ENCODE data around the gene SLC2A4RG. TPM values are rescaled to one million over a fixed set of nuclear protein-coding genes. Genes with fewer than 3 reads are reported as not detected.

The SLC2A4RG gene
- total and polyA plus RNA-seq, 7 experiments from 2014 or later = 3.0 to 136 (median 96.4) TPM

DNA sequence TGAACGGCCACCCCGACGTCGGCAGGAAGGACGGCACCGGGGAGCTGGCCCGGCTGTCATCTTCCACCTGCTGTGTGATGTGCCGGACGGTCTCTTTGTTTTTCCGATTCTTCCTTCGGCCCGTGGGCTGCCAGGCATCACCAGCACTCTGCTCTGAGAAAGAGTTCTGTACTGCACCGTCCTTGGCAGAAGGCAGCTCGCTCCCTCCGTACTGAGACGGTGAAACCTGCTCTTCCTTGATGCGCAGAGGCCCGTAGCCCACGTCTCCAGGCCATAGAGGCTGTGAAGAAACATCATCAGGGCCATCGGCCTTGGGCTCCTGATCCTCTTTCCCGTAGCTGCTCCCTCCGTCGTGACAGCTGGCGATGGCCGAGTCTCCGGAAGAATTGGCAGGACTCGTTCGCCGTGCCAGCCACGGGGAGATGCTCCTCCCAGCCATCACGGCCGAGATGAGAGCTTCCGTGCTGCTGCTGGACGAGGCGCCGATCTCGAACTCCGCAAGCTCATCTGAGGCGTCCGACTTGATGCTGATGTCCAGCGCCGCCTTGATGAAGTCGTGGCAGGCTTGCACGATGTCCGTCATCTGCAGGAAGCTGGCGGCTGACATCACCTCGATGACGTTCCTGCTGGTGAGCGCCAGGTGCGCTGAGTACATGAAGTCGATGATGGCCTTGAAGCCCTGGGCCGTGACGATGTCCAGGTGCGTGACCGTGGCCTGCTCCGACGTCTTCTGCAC lies 50.4 kb downstream of the SLC2A4RG start:
- intact Hi-C loops (cut with micrococcal nuclease) = no loop called here
- peaks cover 0 to 2% (median 0%) of the 10 kb centered on the region in 11 donors for H3K9me3 Mint-ChIP-seq
- ATAC-seq = no peak
- Histone ChIP-seq H3K4me3 (ENCODE audit: low read length) (no peak overlapping the region), H3K36me3 (ENCODE audit: control insufficient read depth in 2 of 3, insufficient read depth in 3 of 3, low read length in 3 of 3) (no peaks in the 10 kb centered on the region), H3K4me1 (ENCODE audit: control insufficient read depth in 2 of 2, insufficient read depth in 2 of 2, low read length in 2 of 2) (no peaks in the 10 kb centered on the region), H3K9me3 (ENCODE audit: control insufficient read depth in 2 of 3, low read length in 3 of 3) (no peaks in the 10 kb centered on the region), H3K27ac (ENCODE audit: low read depth, low read length) (no peak overlapping the region), H3K27me3 (ENCODE audit: control insufficient read depth in 2 of 2, insufficient read depth in 2 of 2, low read length in 2 of 2) (no peaks in the 10 kb centered on the region)
- POLR2A ChIA-PET = no interaction called here
- DNase-seq = no peak
- no peaks in the 10 kb centered on the region for H3K36me3 Mint-ChIP-seq
- H3K4me3 Mint-ChIP-seq = no peak overlapping the region
- no peak overlapping the region for H3K27ac Mint-ChIP-seq
- H3K27me3 Mint-ChIP-seq = peaks cover 0 to 10% (median 0%) of the 10 kb centered on the region in 5 donors
- peaks cover 0 to 7% (median 3%) of the 10 kb centered on the region in 7 donors for H3K4me1 Mint-ChIP-seq
- CTCF ChIA-PET = interaction anchor here (1.1 kb wide), 1 partner anchor 191 kb away, joined by 3 read pairs; the partner anchor contains the start of gene PRPF6

- intact Hi-C loops (cut with micrococcal nuclease) = no loop called here
- no peak for DNase-seq
- Mint-ChIP-seq H3K4me1 (peaks cover 0 to 7% (median 3%) of the 10 kb centered on the region in 7 donors), H3K4me3 (no peak overlapping the region), H3K9me3 (peaks cover 0 to 2% (median 0%) of the 10 kb centered on the region in 11 donors), H3K27ac (no peak overlapping the region), H3K36me3 (no peaks in the 10 kb centered on the region), H3K27me3 (peaks cover 0 to 14% (median 0%) of the 10 kb centered on the region in 5 donors)
- no peak for ATAC-seq
- Histone ChIP-seq H3K4me3 (ENCODE audit: low read length) (no peak overlapping the region), H3K27me3 (ENCODE audit: control insufficient read depth in 2 of 2, insufficient read depth in 2 of 2, low read length in 2 of 2) (no peaks in the 10 kb centered on the region), H3K36me3 (ENCODE audit: control insufficient read depth in 2 of 3, insufficient read depth in 3 of 3, low read length in 3 of 3) (no peaks in the 10 kb centered on the region), H3K27ac (ENCODE audit: low read depth, low read length) (no peak overlapping the region), H3K9me3 (ENCODE audit: control insufficient read depth in 2 of 3, low read length in 3 of 3) (no peaks in the 10 kb centered on the region), H3K4me1 (ENCODE audit: control insufficient read depth in 2 of 2, insufficient read depth in 2 of 2, low read length in 2 of 2) (no peaks in the 10 kb centered on the region)
- POLR2A ChIA-PET = no interaction called here
- CTCF ChIA-PET = interaction anchor here (0.7 to 1.1 kb wide), 2 partner anchors 9 to 190 kb away, joined by 3 read pairs; partner anchors contain the start of gene PRPF6
Measured at GRCh38 chr20:63790572-63791168, 51.1 kb downstream of the SLC2A4RG start.

DNA sequence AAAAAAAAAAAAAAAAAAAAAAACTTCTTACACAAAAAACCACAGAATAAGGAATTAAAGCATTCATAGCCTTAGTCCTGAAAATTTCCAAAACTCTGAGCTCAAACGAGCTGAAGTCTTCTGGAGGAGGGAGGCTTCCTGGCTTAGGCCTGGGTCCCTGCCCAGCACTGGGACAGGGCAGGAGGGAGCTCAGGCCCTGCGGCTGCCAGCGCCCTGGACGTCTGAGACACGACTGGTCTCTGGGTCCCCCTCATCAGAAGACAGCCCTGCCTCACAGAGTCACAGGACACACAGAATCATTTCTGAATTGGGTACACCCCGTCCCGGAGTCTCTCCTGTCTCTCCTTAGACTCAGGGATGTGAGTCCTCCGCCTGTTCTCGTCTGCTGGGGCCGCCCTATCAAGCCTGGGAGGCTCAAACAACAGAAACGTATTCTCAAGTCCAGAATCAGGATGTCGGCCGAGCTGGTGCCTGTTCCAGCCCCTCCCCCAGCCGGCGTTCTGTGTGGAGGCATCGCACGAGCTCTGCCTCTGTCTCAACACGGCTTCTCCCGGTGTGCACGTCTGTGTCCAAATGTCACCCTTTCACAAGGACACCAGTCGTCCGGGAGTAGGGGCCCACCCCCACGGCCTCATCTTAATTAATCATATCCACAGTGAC lies 52.1 kb downstream of the SLC2A4RG start:
- no peak for DNase-seq
- POLR2A ChIA-PET = no interaction called here
- H3K36me3 Mint-ChIP-seq = no peaks in the 10 kb centered on the region

DNA sequence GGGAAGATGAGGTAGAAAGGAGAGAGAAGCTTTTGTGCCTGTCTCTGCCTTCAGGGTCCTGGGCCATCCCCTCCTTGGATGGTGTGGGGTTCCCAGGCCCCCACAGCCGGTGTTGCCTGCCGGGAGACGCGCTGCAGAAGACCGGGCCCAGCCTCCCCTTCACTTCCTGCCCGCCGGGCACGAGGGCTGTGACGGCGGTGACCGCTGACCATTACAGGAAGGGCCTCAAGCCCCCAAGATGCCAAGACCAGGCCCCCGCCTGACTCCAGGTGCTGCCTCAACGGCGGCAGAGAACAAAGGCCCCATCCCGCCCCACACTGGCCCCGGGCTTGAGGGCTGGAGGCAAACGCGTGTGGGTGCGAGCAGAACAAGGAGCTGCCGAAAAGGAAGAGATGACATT lies 53.3 kb downstream of the SLC2A4RG start:
- no peak overlapping the region for H3K27ac ChIP-seq (ENCODE audit: low read depth, low read length)
- CTCF ChIA-PET = interaction anchor here (0.6 kb wide), 1 partner anchor 158 kb away, joined by 5 read pairs; no protein-coding TSS in a partner anchor

More for the DNA sequence above, 52.1 kb downstream of the SLC2A4RG start:
- no peak overlapping the region for H3K4me3 Mint-ChIP-seq
- Histone ChIP-seq H3K27me3 (ENCODE audit: control insufficient read depth in 2 of 2, insufficient read depth in 2 of 2, low read length in 2 of 2) (no peaks in the 10 kb centered on the region), H3K9me3 (ENCODE audit: control insufficient read depth in 2 of 3, low read length in 3 of 3) (no peaks in the 10 kb centered on the region), H3K36me3 (ENCODE audit: control insufficient read depth in 2 of 3, insufficient read depth in 3 of 3, low read length in 3 of 3) (no peaks in the 10 kb centered on the region), H3K4me1 (ENCODE audit: control insufficient read depth in 2 of 2, insufficient read depth in 2 of 2, low read length in 2 of 2) (no peaks in the 10 kb centered on the region), H3K4me3 (ENCODE audit: low read length) (no peak overlapping the region), H3K27ac (ENCODE audit: low read depth, low read length) (no peak overlapping the region)
- CTCF ChIA-PET = interaction anchor here (0.7 kb wide), 1 partner anchor 8 kb away, joined by 3 read pairs; no protein-coding TSS in a partner anchor
- peaks cover 0 to 7% (median 2%) of the 10 kb centered on the region in 7 donors for H3K4me1 Mint-ChIP-seq
- H3K9me3 Mint-ChIP-seq = peaks cover 0 to 2% (median 0%) of the 10 kb centered on the region in 11 donors
- intact Hi-C loops (cut with micrococcal nuclease) = no loop called here
- no peak overlapping the region for H3K27ac Mint-ChIP-seq
- no peak for ATAC-seq
- peaks cover 0 to 18% (median 0%) of the 10 kb centered on the region in 5 donors for H3K27me3 Mint-ChIP-seq

More for the DNA sequence above, 53.3 kb downstream of the SLC2A4RG start:
- peaks cover 0 to 7% (median 4%) of the 10 kb centered on the region in 7 donors for H3K4me1 Mint-ChIP-seq
- Histone ChIP-seq H3K27me3 (ENCODE audit: control insufficient read depth in 2 of 2, insufficient read depth in 2 of 2, low read length in 2 of 2) (no peaks in the 10 kb centered on the region), H3K4me3 (ENCODE audit: low read length) (no peak overlapping the region), H3K9me3 (ENCODE audit: control insufficient read depth in 2 of 3, low read length in 3 of 3) (no peaks in the 10 kb centered on the region), H3K4me1 (ENCODE audit: control insufficient read depth in 2 of 2, insufficient read depth in 2 of 2, low read length in 2 of 2) (no peaks in the 10 kb centered on the region), H3K36me3 (ENCODE audit: control insufficient read depth in 2 of 3, insufficient read depth in 3 of 3, low read length in 3 of 3) (no peaks in the 10 kb centered on the region)
- DNase-seq = no peak
- no peak for ATAC-seq
- POLR2A ChIA-PET = no interaction called here
- H3K4me3 Mint-ChIP-seq = no peak overlapping the region
- no peak overlapping the region for H3K27ac Mint-ChIP-seq
- H3K36me3 Mint-ChIP-seq = no peaks in the 10 kb centered on the region
- intact Hi-C loops (cut with micrococcal nuclease) = no loop called here
- peaks cover 0 to 2% (median 0%) of the 10 kb centered on the region in 11 donors for H3K9me3 Mint-ChIP-seq
- H3K27me3 Mint-ChIP-seq = peaks cover 0 to 22% (median 0%) of the 10 kb centered on the region in 5 donors

Other genes starting within 250 kb of the SLC2A4RG start
- 1 to 10 TPM in 2 of 5 experiments, under 1 TPM in 2, not detected in 1; 0.11 to 1.5 (median 0.92) TPM for gene EEF1A2, start 240.7 kb upstream of the SLC2A4RG start, total RNA-seq
- under 1 TPM in 1 of 2 donors, not detected in 1; 0.08 TPM for gene EEF1A2, start 240.7 kb upstream of the SLC2A4RG start, polyA plus RNA-seq
- gene PPDPF, start 219.0 kb upstream of the SLC2A4RG start, total RNA-seq = 100 to 1,000 TPM; 138 to 225 (median 184) TPM
- 10 to 100 TPM; 67.7 to 83.1 TPM for gene PPDPF, start 219.0 kb upstream of the SLC2A4RG start, polyA plus RNA-seq
- gene PTK6, start 202.4 kb upstream of the SLC2A4RG start, total RNA-seq = under 1 TPM in 4 of 5 experiments, not detected in 1; 0.19 to 0.96 (median 0.62) TPM
- under 1 TPM; 0.07 to 0.38 TPM for gene PTK6, start 202.4 kb upstream of the SLC2A4RG start, polyA plus RNA-seq
- gene SRMS, start 192.0 kb upstream of the SLC2A4RG start, total RNA-seq = under 1 TPM in 1 of 5 experiments, not detected in 4; 0.24 TPM
- gene SRMS, start 192.0 kb upstream of the SLC2A4RG start, polyA plus RNA-seq = not detected
- 1 to 10 TPM in 1 of 5 experiments, under 1 TPM in 4; 0.30 to 1.2 (median 0.32) TPM for gene FNDC11, start 185.6 kb upstream of the SLC2A4RG start, total RNA-seq
- gene FNDC11, start 185.6 kb upstream of the SLC2A4RG start, polyA plus RNA-seq = under 1 TPM; 0.22 to 0.90 TPM
- gene HELZ2, start 165.5 kb upstream of the SLC2A4RG start, total RNA-seq = 100 to 1,000 TPM in 1 of 5 experiments, 10 to 100 TPM in 4; 24.4 to 102 (median 42.1) TPM
- 1 to 10 TPM; 3.8 to 5.8 TPM for gene HELZ2, start 165.5 kb upstream of the SLC2A4RG start, polyA plus RNA-seq
- 10 to 100 TPM; 17.4 to 30.2 (median 24.6) TPM for gene GMEB2, start 112.7 kb upstream of the SLC2A4RG start, total RNA-seq
- 10 to 100 TPM; 11.0 to 21.9 TPM for gene GMEB2, start 112.7 kb upstream of the SLC2A4RG start, polyA plus RNA-seq
- 100 to 1,000 TPM in 2 of 5 experiments, 10 to 100 TPM in 3; 34.2 to 122 (median 70.3) TPM for gene STMN3, start 86.4 kb upstream of the SLC2A4RG start, total RNA-seq
- 10 to 100 TPM; 33.5 to 37.0 TPM for gene STMN3, start 86.4 kb upstream of the SLC2A4RG start, polyA plus RNA-seq
- gene RTEL1, start 81.5 kb upstream of the SLC2A4RG start, total RNA-seq = 10 to 100 TPM; 28.4 to 47.2 (median 32.4) TPM
- gene RTEL1, start 81.5 kb upstream of the SLC2A4RG start, polyA plus RNA-seq = 1 to 10 TPM; 1.9 to 8.6 TPM
- gene TNFRSF6B, start 43.1 kb upstream of the SLC2A4RG start, total RNA-seq = under 1 TPM in 1 of 5 experiments, not detected in 4; 0.74 TPM
- gene TNFRSF6B, start 43.1 kb upstream of the SLC2A4RG start, polyA plus RNA-seq = under 1 TPM in 1 of 2 donors, not detected in 1; 0.22 TPM
- gene ARFRP1, start 31.8 kb upstream of the SLC2A4RG start, total RNA-seq = 10 to 100 TPM; 55.4 to 92.1 (median 66.2) TPM
- 100 to 1,000 TPM in 1 of 2 donors, 10 to 100 TPM in 1; 89.1 to 108 TPM for gene ARFRP1, start 31.8 kb upstream of the SLC2A4RG start, polyA plus RNA-seq
- 10 to 100 TPM; 42.9 to 49.9 (median 45.4) TPM for gene ZGPAT, start 31.7 kb upstream of the SLC2A4RG start, total RNA-seq
- gene ZGPAT, start 31.7 kb upstream of the SLC2A4RG start, polyA plus RNA-seq = 10 to 100 TPM; 47.5 to 82.1 TPM
- gene LIME1, start 3.1 kb upstream of the SLC2A4RG start, total RNA-seq = 100 to 1,000 TPM in 3 of 5 experiments, 10 to 100 TPM in 2; 96.8 to 118 (median 103) TPM
- 100 to 1,000 TPM; 205 to 366 TPM for gene LIME1, start 3.1 kb upstream of the SLC2A4RG start, polyA plus RNA-seq
- gene ZBTB46, start 91.5 kb downstream of the SLC2A4RG start, total RNA-seq = 1 to 10 TPM in 1 of 5 experiments, under 1 TPM in 3, not detected in 1; 0.05 to 1.7 (median 0.21) TPM
- gene ZBTB46, start 91.5 kb downstream of the SLC2A4RG start, polyA plus RNA-seq = under 1 TPM; 0.03 to 0.04 TPM
- gene ABHD16B, start 121.7 kb downstream of the SLC2A4RG start, total RNA-seq = under 1 TPM in 1 of 5 experiments, not detected in 4; 0.24 TPM
- 1 to 10 TPM in 1 of 2 donors, under 1 TPM in 1; 0.65 to 1.1 TPM for gene ABHD16B, start 121.7 kb downstream of the SLC2A4RG start, polyA plus RNA-seq
- gene TPD52L2, start 125.5 kb downstream of the SLC2A4RG start, total RNA-seq = 10 to 100 TPM; 33.7 to 56.8 (median 43.2) TPM
- gene TPD52L2, start 125.5 kb downstream of the SLC2A4RG start, polyA plus RNA-seq = 10 to 100 TPM; 67.4 to 84.0 TPM
- gene DNAJC5, start 155.3 kb downstream of the SLC2A4RG start, total RNA-seq = 10 to 100 TPM; 35.5 to 56.8 (median 50.3) TPM
- 1 to 10 TPM; 7.5 to 7.6 TPM for gene DNAJC5, start 155.3 kb downstream of the SLC2A4RG start, polyA plus RNA-seq
- 10 to 100 TPM; 42.0 to 49.0 (median 46.6) TPM for gene UCKL1, start 216.6 kb downstream of the SLC2A4RG start, total RNA-seq
- 10 to 100 TPM; 20.5 to 33.0 TPM for gene UCKL1, start 216.6 kb downstream of the SLC2A4RG start, polyA plus RNA-seq
- gene ZNF512B, start 230.2 kb downstream of the SLC2A4RG start, total RNA-seq = 10 to 100 TPM; 17.7 to 29.8 (median 26.3) TPM
- 1 to 10 TPM; 1.1 to 2.4 TPM for gene ZNF512B, start 230.2 kb downstream of the SLC2A4RG start, polyA plus RNA-seq
- gene SAMD10, start 239.9 kb downstream of the SLC2A4RG start, total RNA-seq = 10 to 100 TPM; 10.2 to 37.8 (median 22.7) TPM
- gene SAMD10, start 239.9 kb downstream of the SLC2A4RG start, polyA plus RNA-seq = 10 to 100 TPM; 11.5 to 14.2 TPM
- 10 to 100 TPM; 71.2 to 95.8 (median 82.9) TPM for gene PRPF6, start 241.4 kb downstream of the SLC2A4RG start, total RNA-seq
- gene PRPF6, start 241.4 kb downstream of the SLC2A4RG start, polyA plus RNA-seq = 100 to 1,000 TPM in 1 of 2 donors, 10 to 100 TPM in 1; 86.9 to 127 TPM

Measured in naive thymus-derived CD4-positive, alpha-beta T cell (primary cell).